HepG2 (cell line): ENCODE results near the gene HES1. TPM values are rescaled to one million over a fixed set of nuclear protein-coding genes. Genes with fewer than 3 reads are reported as not detected.

Experiments used
- FOXA3 ChIP-seq: IDR thresholded peaks from 2 replicates; pipeline ENCODE4 v1.6.1; 2016; ENCODE audit warnings: missing genetic modification reagents, missing compliant biosample characterization
- GRHL1 ChIP-seq: sonication (generic); formaldehyde crosslinking; conservative IDR thresholded peaks from 2 replicates; pipeline ENCODE4 v1.8.0; 2022; ENCODE audit warnings: missing genetic modification reagents
- HMGXB3 ChIP-seq: sonication (generic); formaldehyde crosslinking; IDR thresholded peaks from 2 replicates; pipeline ENCODE4 v1.4.0; 2020; ENCODE audit warnings: missing genetic modification reagents, borderline replicate concordance
- MED13 ChIP-seq: sonication (generic); formaldehyde crosslinking; IDR thresholded peaks from 2 replicates; pipeline ENCODE4 v1.5.0; 2020; ENCODE audit warnings: missing genetic modification reagents
- MIER3 ChIP-seq: IDR thresholded peaks from 2 replicates; pipeline ENCODE4 v1.6.1; 2016; ENCODE audit warnings: missing compliant biosample characterization, borderline replicate concordance
- NFATC3 ChIP-seq: sonication (generic); formaldehyde crosslinking; IDR thresholded peaks from 2 replicates; pipeline ENCODE4 v1.5.1; 2020; ENCODE audit warnings: mild to moderate bottlenecking, missing genetic modification reagents
- PCBP1 ChIP-seq: fragments of 200-400 bp; formaldehyde crosslinking; IDR thresholded peaks from 2 replicates; pipeline ENCODE4 v1.6.1; 2017; ENCODE audit warnings: mild to moderate bottlenecking, low read depth, low read length, borderline replicate concordance
- THAP9 ChIP-seq: sonication (generic); formaldehyde crosslinking; IDR thresholded peaks from 2 replicates; pipeline ENCODE4; 2020; ENCODE audit warnings: missing genetic modification reagents, mild to moderate bottlenecking, borderline replicate concordance
- ZBTB7B ChIP-seq: sonication (generic); formaldehyde crosslinking; IDR thresholded peaks from 2 replicates; pipeline ENCODE4 v1.4.0; 2020; ENCODE audit warnings: missing genetic modification reagents
- ZFX ChIP-seq: sonication (generic); formaldehyde crosslinking; IDR thresholded peaks from 2 replicates; pipeline ENCODE4 v1.4.0; 2020; ENCODE audit warnings: mild to moderate bottlenecking, low read depth, missing genetic modification reagents, moderate library complexity
- ZMAT3 ChIP-seq: sonication (generic); formaldehyde crosslinking; conservative IDR thresholded peaks from 2 replicates; pipeline ENCODE4 v1.7.0; 2021; ENCODE audit warnings: missing genetic modification reagents
- ZNF17 ChIP-seq: sonication (generic); formaldehyde crosslinking; IDR thresholded peaks from 2 replicates; pipeline ENCODE4 v1.5.0; 2020; ENCODE audit warnings: mild to moderate bottlenecking, missing genetic modification reagents
- ZNF329 ChIP-seq: sonication (generic); formaldehyde crosslinking; IDR thresholded peaks from 2 replicates; pipeline ENCODE4 v1.9.0; 2021; ENCODE audit warnings: low read depth, mild to moderate bottlenecking, missing genetic modification reagents
- ZNF615 ChIP-seq: sonication (generic); formaldehyde crosslinking; IDR thresholded peaks from 2 replicates; pipeline ENCODE4 v1.5.0; 2020; ENCODE audit warnings: mild to moderate bottlenecking, missing genetic modification reagents, borderline replicate concordance
- ZNF7 ChIP-seq: IDR thresholded peaks from 2 replicates; pipeline ENCODE4 v1.6.1; 2016; ENCODE audit warnings: missing biosample characterization, missing genetic modification reagents
- ZNF781 ChIP-seq: sonication (generic); formaldehyde crosslinking; IDR thresholded peaks from 2 replicates; pipeline ENCODE4 v1.5.1; 2020; ENCODE audit warnings: borderline replicate concordance, mild to moderate bottlenecking, missing genetic modification reagents; ENCODE audit errors: not compliant biosample characterization
- ZNF879 ChIP-seq: sonication (generic); formaldehyde crosslinking; IDR thresholded peaks from 2 replicates; pipeline ENCODE4 v1.8.1; 2023; ENCODE audit warnings: missing genetic modification reagents
- ZUFSP ChIP-seq: sonication (generic); formaldehyde crosslinking; IDR thresholded peaks from 2 replicates; pipeline ENCODE4 v1.9.0; 2021; ENCODE audit warnings: missing genetic modification reagents, mild to moderate bottlenecking, borderline replicate concordance
- polyA plus RNA-seq, 8 experiments: library from polyadenylated mRNA; depleted of rRNA in 3 of 8; stranded (reverse) in 7 of 8; unstranded in 1 of 8; fragments of >200 nt; fragmentation: Illumina TruSeq in 4 of 8; extraction: Trizol in 4 of 8; gene quantifications; 2 replicates each; pipeline versions ENCODE4 v1.2.1 to v1.2.3, GENCODE V29; 2011 to 2016; ENCODE audit warnings: low read depth in 4 of 8, missing spikeins in 1 of 8, mixed read lengths in 1 of 8; ENCODE audit not compliant: insufficient read depth in 1 of 8
- total RNA-seq, 5 experiments: library from RNA; depleted of rRNA; stranded (reverse); fragments of >200 nt; fragmentation: Illumina TruSeq; extraction: Trizol; gene quantifications; 2 replicates each; pipeline ENCODE4 v1.2.3, GENCODE V29; 2016; ENCODE audit warnings: low read depth in 1 of 5

Gene HES1
- total and polyA plus RNA-seq, 2 of the 13 experiments (the other 11 are each of a cell fraction or from before 2014, with no cell fraction given), result 15.4 to 19.8 TPM

GRCh38 chr3:194140520-194141414, 4.8 kb downstream of the HES1 start (continued):
- TF ChIP-seq GRHL1 (no peak), HMGXB3 (CRISPR knock-in tag) (no peak), ZMAT3 (CRISPR knock-in tag) (peak; percentile 76; the same call in 1 of the 2 replicates), ZNF17 (CRISPR knock-in tag) (no peak), FOXA3 (CRISPR knock-in tag) (no peak; the same call in 1 of the 2 replicates), ZNF879 (no peak), MED13 (no peak), ZNF615 (CRISPR knock-in tag) (no peak), ZFX (CRISPR knock-in tag) (no peak), ZUFSP (CRISPR knock-in tag) (no peak), ZBTB7B (peak; percentile 85), NFATC3 (CRISPR knock-in tag) (no peak), ZNF7 (CRISPR knock-in tag) (no peak), PCBP1 (no peak), ZNF329 (CRISPR knock-in tag) (no peak), THAP9 (CRISPR knock-in tag) (no peak), MIER3 (CRISPR knock-in tag) (no peak), ZNF781 (CRISPR knock-in tag) (no peak)
